HG03565 (cell line): Measurements from ENCODE around the gene CACNA1G.

ENCODE experiments used
- ATAC-seq: cut with Tn5 transposase; IDR thresholded peaks from one replicate; pipeline ENCODE4 v1.9.1; 2021; ENCODE audit warnings: mild to moderate bottlenecking, moderate library complexity; ENCODE audit not compliant: unreplicated experiment

Gene CACNA1G

DNA sequence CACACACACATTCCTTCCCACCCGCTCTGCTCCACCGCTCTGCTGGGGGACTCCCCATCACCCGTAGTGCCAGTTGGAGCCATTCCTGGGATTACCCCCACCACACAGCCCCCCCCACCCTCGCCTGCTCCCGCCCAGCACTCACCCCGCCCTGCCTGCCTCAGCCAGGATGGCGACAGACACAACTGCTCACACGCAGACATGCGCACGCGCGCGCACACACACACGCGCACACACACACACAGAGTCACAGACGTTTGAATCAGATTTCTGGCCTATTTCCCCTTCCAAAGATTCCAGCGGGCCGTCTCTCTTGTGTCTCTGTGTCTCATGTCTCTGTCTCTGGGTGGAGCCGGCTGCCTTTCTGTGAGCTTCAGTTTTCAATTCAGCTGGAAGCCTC lies 4.4 kb downstream of the CACNA1G start:
- no peak for ATAC-seq

DNA sequence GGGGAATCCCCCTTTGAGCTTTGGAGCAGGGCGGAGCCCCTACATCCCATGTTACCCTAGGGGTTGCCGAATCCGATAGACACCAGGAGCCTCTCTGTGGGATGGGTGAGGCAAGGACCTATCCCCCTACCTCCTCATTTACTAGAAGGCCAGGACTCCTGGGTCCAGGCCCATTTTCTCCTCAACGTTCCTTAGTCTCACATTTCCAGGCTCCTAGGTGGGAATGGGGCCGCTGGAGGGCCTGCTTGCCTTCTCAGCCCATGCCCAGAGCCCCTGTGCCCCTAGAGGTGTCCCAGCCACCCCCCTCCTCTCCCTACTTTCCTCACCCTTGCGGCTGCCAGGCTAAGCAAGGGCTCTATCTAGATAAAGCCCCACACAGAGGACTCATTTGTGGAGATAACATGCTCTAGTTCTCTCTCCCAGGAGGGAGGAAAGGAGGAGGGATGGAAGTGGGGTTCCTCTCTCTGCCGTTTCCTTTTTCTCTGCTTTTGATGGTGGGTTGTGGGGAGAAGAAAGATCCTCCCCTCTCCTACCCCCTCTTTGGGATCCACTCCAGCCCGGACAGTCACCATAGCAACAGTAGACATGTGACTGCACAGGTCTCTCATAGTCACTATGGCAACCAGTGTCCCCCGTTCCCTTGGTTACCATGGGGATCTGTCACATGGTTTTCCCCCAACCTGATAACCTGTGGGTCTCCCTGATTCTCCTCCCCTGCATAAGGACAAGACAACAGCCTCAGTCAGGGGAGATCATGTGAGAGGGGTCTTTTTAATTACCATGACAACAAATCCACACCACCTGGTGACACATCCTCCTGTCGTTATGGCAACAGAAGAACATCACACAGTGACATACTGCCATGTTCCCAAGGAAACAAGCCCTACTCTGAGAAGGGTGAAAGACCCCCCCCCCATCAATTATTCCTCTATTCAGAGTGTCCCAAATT lies 5.2 kb downstream of the CACNA1G start:
- ATAC-seq = no peak

DNA sequence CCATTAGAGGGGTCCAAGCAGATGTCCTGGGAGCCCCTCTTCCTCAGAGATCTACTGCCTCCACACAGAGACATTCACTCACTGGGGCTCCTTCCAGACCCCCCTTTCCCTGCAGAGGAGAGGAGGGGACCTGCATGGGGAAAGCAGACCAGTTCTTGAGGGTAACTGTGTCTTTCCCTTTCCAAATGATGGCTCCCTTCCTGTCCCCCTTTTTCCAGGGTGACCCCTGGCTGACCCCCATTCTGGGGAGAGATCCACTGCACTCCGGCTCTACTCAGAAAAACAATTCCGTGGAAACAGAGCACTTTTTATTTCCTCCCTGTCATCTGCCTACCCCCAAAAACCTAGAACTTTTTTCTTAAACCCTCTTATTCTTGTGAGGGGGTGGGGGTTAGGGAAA lies 6.4 kb downstream of the CACNA1G start:
- ATAC-seq = no peak

DNA sequence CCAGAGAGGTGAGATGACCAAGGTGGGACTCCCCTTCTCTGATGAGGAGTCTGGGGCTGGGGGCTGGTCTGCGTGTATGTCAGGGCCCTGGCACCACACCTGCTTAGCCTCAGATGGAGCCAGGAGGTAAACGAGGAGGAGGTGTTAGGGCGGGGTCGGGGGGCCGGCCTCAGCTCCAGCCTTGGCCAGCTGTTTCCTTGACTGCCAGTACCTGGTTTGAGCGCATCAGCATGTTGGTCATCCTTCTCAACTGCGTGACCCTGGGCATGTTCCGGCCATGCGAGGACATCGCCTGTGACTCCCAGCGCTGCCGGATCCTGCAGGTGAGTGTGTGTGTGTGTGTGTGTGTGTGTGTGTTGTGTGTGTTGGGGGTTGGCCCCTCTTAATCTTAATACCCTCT lies 8.1 kb downstream of the CACNA1G start:
- no peak for ATAC-seq

DNA sequence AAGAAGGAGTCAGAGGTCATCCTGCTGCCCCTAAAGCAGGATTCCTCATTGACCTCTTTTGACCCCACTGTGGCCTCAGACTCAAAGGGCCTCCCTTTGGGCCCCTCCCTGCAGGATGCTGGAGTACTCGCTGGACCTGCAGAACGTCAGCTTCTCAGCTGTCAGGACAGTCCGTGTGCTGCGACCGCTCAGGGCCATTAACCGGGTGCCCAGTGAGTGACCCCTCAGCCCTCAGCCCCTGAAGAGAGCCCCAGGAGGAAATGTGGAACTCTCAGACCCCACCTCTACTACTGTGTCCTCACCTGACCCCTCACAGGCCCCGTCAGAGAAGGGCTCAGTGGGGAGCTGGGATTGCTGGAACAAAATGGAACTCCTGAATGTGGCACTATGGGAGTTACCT lies 9.1 kb downstream of the CACNA1G start:
- ATAC-seq = no peak

DNA sequence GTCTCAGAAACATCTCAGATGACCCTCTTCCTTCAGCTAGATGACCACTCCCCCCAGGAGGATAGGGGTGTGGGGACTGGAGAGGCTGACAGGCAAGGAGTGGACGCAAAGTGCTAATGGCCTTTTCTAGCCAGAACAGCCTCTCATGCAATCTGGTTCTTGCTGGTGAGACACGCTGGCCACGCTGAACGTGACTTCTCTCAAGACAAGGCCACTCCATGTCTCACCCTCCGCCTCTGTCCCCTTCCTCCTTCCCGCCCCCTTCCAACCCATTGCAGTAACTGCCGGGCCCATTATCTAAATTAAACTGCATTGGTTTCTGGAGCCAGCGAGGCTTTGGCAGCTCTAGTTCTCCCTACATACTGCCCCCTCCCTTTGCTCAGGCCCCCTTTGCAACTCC lies 9.5 kb downstream of the CACNA1G start:
- no peak for ATAC-seq

DNA sequence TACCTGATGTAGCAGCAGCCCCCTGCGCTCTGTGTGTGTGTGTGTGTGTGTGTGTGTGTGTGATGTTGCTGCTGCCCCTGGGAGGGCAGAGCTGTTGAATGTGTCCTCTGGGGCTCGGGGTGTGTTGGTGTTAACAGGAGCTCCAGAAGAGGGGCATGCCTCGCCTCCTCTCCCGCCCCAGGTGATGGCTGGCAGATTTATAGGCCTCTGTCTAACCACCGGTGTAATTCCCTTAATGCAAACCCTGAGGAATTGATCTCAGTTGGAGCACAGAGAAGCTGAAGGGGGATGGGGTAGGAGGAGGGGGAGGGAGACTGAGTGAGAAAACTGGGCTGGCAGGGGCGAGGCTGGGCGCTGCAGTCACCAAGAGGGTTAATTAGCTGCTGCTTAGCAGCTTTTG lies 10.0 kb downstream of the CACNA1G start:
- no peak for ATAC-seq

DNA sequence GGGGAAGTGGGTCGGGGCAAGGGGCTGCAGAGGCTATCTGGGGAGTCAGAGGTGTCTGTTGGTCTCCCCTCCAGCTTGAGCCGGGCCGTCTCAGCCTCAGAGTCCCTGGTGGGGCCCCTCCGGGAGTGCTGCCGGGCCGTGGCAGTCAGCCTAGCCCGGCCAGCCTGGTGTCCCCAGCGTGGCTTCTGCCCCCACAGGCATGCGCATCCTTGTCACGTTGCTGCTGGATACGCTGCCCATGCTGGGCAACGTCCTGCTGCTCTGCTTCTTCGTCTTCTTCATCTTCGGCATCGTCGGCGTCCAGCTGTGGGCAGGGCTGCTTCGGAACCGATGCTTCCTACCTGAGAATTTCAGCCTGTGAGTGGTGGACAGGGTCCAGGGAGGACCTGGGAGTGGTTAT lies 11.2 kb downstream of the CACNA1G start:
- ATAC-seq = no peak

DNA sequence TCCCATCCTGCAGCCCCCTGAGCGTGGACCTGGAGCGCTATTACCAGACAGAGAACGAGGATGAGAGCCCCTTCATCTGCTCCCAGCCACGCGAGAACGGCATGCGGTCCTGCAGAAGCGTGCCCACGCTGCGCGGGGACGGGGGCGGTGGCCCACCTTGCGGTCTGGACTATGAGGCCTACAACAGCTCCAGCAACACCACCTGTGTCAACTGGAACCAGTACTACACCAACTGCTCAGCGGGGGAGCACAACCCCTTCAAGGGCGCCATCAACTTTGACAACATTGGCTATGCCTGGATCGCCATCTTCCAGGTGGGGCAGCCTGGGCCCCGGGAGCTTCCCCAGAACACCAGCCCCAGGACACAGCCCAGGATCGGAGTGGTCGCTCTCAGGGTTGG lies 12.0 kb downstream of the CACNA1G start:
- no peak for ATAC-seq

DNA sequence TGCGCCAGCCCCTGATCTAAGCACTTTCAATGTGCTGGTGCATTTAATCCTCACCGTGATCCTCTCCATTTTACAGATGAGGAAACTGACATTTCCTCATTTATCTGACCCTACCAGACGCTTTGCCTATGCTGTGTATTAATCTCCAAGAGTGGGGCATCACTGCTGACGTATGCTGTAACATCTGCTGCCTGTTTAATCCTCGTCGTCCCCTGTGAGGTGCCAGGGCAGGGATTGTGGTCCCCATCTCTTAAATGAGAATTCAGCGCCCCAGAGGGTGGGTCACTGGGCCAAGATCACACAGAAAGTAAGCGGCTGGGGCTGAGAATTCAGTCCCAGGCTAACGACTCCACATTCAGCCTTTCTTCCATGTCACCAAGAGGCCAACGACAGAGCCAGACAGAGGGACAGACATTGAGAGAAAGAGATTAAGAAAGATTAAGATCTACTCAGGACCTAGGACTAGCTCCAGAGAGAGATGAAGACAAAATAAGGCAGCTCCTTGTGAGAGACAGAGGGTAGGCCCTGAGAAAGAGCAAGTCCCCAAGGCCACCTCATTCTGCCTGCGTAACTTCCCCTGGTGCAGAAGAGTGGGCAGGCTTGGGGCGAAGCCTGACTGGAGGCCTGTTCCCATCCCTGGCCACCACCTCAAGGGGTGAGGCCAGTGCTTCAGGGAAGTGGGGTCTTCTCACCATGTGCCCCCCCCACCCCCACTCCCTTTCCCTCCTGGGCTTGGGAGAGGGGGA lies 13.5 kb downstream of the CACNA1G start:
- ATAC-seq = no peak

DNA sequence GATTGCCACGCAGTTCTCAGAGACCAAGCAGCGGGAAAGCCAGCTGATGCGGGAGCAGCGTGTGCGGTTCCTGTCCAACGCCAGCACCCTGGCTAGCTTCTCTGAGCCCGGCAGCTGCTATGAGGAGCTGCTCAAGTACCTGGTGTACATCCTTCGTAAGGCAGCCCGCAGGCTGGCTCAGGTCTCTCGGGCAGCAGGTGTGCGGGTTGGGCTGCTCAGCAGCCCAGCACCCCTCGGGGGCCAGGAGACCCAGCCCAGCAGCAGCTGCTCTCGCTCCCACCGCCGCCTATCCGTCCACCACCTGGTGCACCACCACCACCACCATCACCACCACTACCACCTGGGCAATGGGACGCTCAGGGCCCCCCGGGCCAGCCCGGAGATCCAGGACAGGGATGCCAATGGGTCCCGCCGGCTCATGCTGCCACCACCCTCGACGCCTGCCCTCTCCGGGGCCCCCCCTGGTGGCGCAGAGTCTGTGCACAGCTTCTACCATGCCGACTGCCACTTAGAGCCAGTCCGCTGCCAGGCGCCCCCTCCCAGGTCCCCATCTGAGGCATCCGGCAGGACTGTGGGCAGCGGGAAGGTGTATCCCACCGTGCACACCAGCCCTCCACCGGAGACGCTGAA lies 15.2 kb downstream of the CACNA1G start:
- ATAC-seq = no peak

DNA sequence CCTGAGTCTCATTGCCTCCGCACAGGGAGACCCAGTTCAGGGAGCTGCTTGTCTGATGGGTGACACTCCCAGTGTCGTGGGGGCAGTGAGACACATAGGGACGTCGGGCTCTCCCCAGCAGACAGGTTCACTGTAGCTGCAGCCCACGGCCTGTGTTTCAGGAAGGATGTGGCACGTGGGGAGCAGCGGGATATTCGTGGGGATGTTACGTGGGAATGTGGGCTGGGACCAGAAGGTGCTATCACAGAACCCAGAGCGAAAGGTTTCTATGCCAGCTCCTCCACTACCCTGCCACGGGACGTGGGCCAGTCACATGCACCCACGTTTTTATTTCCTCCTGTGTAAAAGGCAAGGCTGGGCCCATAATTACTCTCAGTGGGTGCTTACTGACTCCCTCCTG lies 16.3 kb downstream of the CACNA1G start:
- ATAC-seq = no peak

DNA sequence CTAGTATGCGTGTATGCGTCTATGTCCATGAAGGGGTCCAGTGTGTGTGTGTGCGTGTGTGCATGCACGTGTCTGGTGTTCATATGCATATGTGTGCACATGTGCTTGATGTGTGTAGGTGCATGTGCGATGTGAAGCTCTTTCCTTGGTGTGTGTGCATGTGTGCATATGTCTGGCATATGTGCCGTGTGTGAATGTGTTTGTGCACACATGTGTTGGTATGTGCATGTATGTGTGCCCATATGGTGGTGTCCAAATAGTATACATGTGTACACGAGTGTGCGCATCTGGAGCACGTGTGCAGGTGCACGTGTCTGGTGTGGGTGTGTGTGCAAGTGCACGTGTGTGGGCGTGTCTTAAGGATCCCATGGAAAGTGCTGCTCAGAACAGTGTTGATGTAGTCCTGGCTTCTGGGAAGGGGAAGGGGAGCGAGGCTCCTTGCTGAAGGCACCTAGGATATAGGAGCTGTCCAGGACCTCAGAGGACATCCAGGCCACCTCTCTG lies 17.0 kb downstream of the CACNA1G start:
- no peak for ATAC-seq

DNA sequence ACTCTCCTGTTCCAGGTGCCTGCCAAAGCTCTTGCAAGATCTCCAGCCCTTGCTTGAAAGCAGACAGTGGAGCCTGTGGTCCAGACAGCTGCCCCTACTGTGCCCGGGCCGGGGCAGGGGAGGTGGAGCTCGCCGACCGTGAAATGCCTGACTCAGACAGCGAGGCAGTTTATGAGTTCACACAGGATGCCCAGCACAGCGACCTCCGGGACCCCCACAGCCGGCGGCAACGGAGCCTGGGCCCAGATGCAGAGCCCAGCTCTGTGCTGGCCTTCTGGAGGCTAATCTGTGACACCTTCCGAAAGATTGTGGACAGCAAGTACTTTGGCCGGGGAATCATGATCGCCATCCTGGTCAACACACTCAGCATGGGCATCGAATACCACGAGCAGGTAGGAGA lies 17.7 kb downstream of the CACNA1G start:
- no peak for ATAC-seq

DNA sequence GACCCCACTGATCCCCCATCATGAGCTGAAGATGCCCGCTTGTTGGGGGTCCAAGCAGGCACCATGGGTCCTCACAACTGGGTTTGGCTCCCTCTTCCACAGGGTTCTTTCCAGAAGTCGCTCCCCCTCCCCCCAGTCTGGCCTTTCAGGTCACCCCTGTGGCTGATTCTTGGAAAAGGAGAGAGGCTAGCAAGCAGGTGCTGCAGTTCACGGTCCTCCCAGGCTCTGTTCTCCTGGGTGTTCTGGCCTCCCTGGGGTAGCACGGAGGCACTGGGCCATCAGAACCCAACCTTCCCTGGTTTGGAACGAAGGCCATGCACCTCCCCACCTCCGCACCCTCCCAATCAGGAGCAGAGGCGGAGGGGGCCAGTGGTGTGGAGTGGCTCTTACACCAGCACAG lies 18.9 kb downstream of the CACNA1G start:
- no peak for ATAC-seq

DNA sequence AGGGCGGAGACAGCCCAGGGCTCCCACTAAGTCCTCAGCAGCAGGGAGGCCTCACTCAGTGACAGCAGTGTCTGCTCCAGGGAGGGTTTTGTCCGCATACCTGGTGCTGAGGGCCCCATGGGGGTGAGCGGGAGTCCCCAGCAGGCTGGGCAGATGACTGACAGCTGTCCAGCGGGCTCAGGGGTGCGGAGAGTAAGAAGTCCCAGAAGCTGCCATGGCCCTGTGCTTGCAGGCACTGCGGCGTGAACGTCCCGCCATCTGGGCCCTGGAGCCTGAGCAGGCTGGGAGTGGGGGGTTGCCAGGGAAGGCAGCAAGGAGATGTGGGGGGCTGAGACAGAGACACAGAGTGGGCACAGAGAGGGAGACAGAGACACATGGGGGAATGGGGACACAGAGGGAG lies 20.1 kb downstream of the CACNA1G start:
- no peak for ATAC-seq

DNA sequence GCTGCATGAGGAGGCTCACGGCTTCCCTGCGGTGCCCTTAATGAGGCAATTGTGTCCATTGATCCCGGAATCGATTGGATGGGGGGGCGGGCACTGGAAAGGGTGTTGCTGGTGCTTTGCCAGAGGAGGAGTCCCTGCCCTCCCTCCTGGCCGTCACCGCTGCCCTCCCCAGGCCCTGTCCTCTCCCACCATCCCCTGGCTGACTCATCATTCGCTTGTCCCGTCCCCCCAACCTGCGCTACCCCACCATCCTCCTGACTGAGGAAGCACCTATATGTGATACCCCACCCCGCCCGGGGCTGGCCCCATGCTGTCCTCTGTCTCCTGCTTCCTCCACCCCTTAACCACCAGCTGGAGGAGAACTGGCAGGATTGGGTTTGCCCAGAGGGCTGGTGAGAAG lies 20.8 kb downstream of the CACNA1G start:
- no peak for ATAC-seq

DNA sequence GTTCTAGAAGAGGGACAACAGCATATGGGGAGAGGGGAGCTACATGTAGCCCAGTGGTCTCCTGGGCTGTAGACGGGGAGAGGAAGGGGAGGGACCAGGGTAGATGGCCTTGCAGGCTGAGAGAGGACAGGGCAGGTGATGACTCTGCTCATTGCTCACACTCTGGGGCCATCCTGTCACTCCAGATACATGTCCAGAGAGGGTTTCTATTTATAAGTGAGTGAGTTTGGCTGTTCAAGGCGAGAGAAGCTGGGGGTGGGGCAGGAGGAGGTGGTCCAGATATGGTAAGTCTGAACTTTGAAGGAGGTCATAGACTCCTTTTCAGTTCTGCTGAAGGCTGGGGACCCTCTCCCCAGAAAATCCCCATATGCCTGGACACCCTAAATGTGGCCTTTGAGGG lies 22.2 kb downstream of the CACNA1G start:
- no peak for ATAC-seq

DNA sequence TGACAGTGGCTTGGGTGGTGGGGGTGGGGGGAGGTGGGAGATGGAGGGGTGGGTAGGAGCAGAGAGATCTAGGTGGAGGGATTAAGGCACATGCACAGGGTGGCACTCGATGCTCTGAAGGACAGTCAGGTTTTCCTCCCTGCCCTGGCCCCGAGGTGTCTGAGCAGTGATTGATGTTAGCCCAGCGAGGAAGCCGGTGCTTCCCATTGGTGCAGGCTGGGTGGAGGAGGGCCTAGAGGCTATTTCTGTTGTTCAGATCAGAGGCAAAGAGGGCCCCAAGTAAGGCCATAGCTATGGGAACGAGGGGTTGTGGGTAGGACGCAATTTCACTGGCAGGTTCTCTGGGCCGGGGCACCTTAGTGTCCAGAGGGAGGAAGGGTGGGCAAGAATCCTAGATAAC lies 23.1 kb downstream of the CACNA1G start:
- no peak for ATAC-seq

DNA sequence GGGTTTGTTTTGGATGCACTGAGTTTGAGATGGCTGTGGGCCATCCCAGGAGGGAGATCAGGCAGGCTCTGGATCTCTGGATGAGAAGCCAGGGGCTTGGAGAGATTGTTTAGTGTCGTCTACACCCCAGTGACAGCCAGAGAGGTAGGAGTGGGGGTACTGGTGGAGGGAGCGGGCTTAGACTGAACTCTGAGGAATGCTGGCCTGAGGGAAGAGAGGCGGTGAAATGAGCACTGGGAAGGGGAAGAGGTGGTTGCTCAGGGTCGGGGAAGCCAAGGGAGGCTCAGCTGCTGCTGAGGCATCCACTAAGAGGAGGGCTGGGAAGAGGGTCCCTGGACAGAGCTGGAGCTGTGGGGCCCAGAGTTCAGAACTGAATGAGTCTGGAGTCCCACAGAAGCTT lies 23.6 kb downstream of the CACNA1G start:
- no peak for ATAC-seq

DNA sequence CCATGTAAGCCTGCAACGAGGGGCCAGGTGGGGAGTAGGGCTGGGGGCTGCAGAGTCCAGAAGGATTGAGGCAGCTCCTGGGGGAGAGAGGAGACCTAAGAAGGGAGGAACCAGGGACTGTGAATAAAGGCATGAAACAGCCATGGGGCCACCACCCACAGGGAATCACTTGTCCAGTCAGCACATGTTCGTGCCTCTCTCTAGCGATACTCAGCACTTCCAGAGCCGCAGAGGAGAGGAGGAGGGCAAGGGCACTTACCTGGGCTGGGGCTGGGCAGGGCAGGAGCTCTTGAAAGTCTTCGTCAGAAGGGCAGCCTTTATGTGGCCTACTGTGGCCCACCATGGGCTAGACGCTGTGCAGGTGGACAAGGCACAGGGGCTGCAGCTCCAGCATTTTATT lies 24.2 kb downstream of the CACNA1G start:
- no peak for ATAC-seq

DNA sequence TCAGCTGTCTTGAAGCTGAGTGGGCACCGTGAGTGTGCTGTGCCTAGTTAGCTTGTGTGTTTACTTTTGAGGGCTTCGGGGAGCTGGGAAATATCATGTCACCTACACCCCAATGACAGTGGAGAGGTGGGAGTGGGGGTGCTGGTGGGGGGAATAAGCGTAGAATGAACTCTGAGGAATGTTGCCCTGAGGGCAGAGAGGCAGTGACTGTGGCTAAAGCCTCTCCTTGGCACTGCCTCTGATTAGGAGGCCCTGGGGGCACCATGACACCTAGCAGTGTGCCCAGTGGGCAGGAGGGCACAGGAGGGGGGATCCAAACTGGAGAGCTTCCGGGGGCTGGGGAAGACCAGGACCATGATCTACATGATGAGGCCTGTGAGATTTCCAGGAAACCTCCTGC lies 24.8 kb downstream of the CACNA1G start:
- ATAC-seq = no peak
